Measurements from ENCODE around the gene CENPX. TPM values are rescaled to one million over a fixed set of nuclear protein-coding genes. Genes with fewer than 3 reads are reported as not detected.

CENPX gene
- total and polyA plus RNA-seq, 2 of the 13 experiments (the other 11 are each of a cell fraction or from before 2014, with no cell fraction given): 92.7 to 170 TPM

DNA sequence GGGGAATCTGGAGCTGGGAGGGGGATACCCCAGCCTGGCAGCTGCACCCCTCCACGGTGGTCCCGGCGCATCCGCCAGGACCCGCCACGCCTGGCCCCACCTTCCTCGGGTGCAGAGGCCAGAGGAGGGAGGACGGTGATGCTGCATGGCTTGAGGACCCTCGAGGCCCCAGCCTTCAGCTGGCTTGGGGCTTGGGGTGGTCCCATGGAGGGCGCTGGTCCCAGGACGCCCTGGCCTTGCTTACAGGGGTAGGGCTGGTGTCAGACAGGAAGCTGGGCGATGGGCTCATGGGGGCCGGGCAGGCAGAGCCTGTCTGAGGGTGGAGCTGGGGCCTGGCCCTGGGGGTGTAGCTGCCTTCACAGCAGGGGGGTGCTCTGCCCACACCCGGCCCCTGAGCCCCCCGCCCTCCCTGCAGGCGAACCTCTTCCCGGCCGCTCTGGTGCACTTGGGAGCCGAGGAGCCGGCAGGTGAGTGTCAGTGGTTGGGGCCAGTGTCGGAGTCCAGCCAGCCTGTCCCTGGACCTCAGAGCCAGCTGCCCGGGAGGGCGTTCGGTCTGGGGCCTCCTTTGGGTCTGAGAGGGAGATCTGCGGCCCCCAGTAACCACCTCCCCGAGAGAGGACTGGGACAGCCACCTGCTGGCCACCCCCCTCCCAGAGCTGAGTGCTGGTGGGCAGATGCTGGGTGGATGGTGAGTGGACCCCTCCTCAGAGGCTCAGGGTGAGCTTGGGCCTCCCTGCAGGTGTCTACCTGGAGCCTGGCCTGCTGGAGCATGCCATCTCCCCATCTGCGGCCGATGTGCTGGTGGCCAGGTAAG is 6.4 kb downstream of the CENPX start (continued):
- TF ChIP-seq, protein P1, sequence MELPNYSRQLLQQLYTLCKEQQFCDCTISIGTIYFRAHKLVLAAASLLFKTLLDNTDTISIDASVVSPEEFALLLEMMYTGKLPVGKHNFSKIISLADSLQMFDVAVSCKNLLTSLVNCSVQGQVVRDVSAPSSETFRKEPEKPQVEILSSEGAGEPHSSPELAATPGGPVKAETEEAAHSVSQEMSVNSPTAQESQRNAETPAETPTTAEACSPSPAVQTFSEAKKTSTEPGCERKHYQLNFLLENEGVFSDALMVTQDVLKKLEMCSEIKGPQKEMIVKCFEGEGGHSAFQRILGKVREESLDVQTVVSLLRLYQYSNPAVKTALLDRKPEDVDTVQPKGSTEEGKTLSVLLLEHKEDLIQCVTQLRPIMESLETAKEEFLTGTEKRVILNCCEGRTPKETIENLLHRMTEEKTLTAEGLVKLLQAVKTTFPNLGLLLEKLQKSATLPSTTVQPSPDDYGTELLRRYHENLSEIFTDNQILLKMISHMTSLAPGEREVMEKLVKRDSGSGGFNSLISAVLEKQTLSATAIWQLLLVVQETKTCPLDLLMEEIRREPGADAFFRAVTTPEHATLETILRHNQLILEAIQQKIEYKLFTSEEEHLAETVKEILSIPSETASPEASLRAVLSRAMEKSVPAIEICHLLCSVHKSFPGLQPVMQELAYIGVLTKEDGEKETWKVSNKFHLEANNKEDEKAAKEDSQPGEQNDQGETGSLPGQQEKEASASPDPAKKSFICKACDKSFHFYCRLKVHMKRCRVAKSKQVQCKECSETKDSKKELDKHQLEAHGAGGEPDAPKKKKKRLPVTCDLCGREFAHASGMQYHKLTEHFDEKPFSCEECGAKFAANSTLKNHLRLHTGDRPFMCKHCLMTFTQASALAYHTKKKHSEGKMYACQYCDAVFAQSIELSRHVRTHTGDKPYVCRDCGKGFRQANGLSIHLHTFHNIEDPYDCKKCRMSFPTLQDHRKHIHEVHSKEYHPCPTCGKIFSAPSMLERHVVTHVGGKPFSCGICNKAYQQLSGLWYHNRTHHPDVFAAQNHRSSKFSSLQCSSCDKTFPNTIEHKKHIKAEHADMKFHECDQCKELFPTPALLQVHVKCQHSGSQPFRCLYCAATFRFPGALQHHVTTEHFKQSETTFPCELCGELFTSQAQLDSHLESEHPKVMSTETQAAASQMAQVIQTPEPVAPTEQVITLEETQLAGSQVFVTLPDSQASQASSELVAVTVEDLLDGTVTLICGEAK (IDR thresholded peaks at IDR 0.05): no peak
- TF ChIP-seq, protein P1 (CRISPR knock-in tag; IDR thresholded peaks at IDR 0.05): 0 out of 2 replicates have a peak, but pooled peaks have one; percentile 0
- TF ChIP-seq ZBTB38 (CRISPR knock-in tag; IDR thresholded peaks at IDR 0.05) (0 out of 2 replicates have a peak, but pooled peaks have one; percentile 10), TSC22D2 (CRISPR knock-in tag; IDR thresholded peaks at IDR 0.05; ENCODE audit: borderline replicate concordance) (no peak), ZNF101 (CRISPR knock-in tag; IDR thresholded peaks at IDR 0.05; ENCODE audit: borderline replicate concordance, low read depth) (no peak), MAF1 (CRISPR knock-in tag; IDR thresholded peaks at IDR 0.05; ENCODE audit: borderline replicate concordance) (no peak), SMC3 (IDR thresholded peaks at IDR 0.05; ENCODE audit: low read length) (no peak), ZNF780A (CRISPR knock-in tag; IDR thresholded peaks at IDR 0.05) (no peak), ZBTB7A (CRISPR knock-in tag; IDR thresholded peaks at IDR 0.05) (peak; percentile 63), GATAD1 (CRISPR knock-in tag; IDR thresholded peaks at IDR 0.05) (no peak), ZNF775 (CRISPR knock-in tag; IDR thresholded peaks at IDR 0.05; ENCODE audit: borderline replicate concordance) (no peak), NR2F1 (CRISPR knock-in tag; IDR thresholded peaks at IDR 0.05) (no peak), ZFP41 (CRISPR knock-in tag; IDR thresholded peaks at IDR 0.05; ENCODE audit: borderline replicate concordance) (no peak), ZNF605 (CRISPR knock-in tag; IDR thresholded peaks at IDR 0.05) (no peak), ZNF678 (CRISPR knock-in tag; IDR thresholded peaks at IDR 0.05) (no peak), ZNF547 (CRISPR knock-in tag; IDR thresholded peaks at IDR 0.05) (0 out of 2 replicates have a peak, but pooled peaks have one; percentile 37), IRX3 (CRISPR knock-in tag; IDR thresholded peaks at IDR 0.05; ENCODE audit: borderline replicate concordance, low read depth) (no peak), KDM4B (CRISPR knock-in tag; IDR thresholded peaks at IDR 0.05) (no peak), HOXD1 (CRISPR knock-in tag; IDR thresholded peaks at IDR 0.05) (no peak)
- TF ChIP-seq, protein P2, sequence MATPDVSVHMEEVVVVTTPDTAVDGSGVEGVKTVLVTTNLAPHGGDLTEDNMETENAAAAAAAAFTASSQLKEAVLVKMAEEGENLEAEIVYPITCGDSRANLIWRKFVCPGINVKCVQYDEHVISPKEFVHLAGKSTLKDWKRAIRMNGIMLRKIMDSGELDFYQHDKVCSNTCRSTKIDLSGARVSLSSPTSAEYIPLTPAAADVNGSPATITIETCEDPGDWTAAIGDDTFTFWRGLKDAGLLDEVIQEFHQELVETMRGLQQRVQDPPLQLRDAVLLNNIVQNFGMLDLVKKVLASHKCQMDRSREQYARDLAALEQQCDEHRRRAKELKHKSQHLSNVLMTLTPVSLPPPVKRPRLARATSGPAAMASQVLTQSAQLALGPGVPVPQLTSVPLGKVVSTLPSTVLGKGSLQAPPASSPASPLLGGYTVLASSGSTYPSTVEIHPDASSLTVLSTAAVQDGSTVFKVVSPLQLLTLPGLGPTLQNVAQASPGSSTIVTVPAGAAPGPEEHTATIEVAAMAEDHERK (CRISPR knock-in tag; IDR thresholded peaks at IDR 0.05; ENCODE audit: low read depth): no peak

All from HepG2 (cell line).